ENCODE results near the gene ATP9B.
"Not testable (repeated sequence)": the region's sequence is repeated elsewhere in the genome, so short reads cannot be mapped to it uniquely, and the experiment has no call there.

The ATP9B gene

DNA sequence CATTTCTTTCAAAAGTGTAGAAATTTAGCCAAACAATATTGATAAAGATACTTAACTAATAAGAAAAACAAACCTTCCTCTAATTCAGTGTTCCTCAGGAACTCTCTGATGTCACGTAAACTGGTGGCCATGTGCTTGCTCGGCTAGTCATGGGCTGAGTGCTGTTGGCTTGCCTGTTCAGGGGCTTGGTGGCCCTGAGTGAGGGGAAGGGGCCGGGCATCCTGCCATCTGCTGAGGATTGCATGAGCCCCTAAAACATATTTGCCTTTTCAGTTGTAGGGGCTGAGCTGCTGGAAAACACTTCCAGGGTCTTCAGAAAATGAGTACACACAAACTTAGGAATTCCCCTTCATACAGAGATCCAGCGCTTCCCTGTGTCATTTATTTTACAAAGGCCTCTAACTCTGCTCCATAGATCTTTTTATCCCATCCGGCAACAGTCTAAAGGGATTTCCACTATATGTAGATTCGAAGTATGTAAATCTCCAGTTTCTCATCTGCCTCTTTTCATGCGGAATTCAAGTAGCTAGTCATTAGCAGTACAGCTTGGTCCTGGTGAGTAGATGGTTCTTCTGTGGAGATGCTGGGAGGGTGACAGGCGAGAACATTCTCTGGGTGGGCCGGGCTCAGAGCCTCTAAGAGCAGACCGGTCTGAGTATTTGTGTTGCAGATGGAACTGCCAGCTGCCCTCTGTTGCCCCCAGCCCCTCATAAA, 306.4 kb downstream of the ATP9B start:
- TF ChIP-seq, protein P1, sequence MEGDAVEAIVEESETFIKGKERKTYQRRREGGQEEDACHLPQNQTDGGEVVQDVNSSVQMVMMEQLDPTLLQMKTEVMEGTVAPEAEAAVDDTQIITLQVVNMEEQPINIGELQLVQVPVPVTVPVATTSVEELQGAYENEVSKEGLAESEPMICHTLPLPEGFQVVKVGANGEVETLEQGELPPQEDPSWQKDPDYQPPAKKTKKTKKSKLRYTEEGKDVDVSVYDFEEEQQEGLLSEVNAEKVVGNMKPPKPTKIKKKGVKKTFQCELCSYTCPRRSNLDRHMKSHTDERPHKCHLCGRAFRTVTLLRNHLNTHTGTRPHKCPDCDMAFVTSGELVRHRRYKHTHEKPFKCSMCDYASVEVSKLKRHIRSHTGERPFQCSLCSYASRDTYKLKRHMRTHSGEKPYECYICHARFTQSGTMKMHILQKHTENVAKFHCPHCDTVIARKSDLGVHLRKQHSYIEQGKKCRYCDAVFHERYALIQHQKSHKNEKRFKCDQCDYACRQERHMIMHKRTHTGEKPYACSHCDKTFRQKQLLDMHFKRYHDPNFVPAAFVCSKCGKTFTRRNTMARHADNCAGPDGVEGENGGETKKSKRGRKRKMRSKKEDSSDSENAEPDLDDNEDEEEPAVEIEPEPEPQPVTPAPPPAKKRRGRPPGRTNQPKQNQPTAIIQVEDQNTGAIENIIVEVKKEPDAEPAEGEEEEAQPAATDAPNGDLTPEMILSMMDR (IDR thresholded peaks at IDR 0.05; ENCODE audit: control insufficient read depth, extremely low read depth, insufficient read depth): no peak
- H3K4me3 ChIP-seq (ENCODE audit: low read depth, low read length): no peak overlapping the region
- no peak for DNase-seq (ENCODE audit: low read depth)

DNA sequence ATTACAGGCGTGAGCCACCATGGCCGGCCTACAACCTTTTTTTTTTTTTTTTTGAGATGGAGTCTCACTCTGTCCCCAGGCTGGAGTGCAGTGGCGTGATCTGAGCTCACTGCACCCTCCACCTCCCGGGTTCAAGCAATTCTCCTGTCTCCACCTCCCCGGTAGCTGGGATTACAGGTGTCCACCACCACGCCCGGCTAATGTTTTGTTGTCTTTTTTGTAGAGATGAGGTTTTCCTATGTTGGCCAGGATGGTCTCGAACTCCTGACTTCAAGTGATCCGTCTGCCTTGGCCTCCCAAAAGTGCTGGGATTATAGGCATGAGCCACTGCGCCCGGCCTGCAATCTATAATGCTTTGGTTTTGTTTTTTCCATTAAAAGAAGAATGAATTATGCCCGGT, 307.5 kb downstream of the ATP9B start:
- DNase-seq (ENCODE audit: low read depth); H3K4me3 ChIP-seq (ENCODE audit: low read depth, low read length): not testable (repeated sequence)

DNA sequence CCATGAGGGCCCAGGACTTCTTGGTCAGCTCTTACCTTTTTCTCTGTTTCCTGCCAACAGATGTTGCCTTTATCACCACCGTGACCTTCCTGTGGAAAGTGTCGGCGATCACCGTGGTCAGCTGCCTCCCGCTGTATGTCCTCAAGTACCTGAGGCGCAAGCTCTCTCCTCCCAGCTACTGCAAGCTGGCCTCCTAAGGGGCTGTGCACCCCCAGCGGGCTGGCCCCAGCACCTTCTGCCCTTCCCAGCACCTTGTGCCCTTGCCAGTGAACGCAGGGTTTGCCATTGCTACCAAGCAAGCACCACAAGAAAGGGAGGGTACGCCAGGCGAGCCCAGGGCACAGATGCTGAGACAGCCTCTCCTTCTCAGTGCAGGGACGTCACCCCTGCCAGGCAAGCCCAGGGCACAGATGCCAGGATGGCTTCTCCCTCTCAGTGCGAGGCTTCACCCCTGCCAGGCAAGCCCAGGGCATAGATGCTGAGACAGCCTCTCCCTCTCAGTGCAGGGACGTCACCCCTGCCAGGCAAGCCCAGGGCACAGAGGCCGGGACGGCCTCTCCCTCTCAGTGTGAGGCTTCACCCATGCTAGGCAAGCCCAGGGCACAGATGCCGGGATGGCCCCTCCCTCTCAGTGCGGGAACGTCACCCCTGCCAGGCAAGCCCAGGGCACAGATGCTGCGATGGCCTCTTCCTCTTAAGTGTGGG, 308.1 kb downstream of the ATP9B start:
- no peak for DNase-seq (ENCODE audit: low read depth)
- TF ChIP-seq, protein P1 (IDR thresholded peaks at IDR 0.05; ENCODE audit: control insufficient read depth, extremely low read depth, insufficient read depth): no peak

DNA sequence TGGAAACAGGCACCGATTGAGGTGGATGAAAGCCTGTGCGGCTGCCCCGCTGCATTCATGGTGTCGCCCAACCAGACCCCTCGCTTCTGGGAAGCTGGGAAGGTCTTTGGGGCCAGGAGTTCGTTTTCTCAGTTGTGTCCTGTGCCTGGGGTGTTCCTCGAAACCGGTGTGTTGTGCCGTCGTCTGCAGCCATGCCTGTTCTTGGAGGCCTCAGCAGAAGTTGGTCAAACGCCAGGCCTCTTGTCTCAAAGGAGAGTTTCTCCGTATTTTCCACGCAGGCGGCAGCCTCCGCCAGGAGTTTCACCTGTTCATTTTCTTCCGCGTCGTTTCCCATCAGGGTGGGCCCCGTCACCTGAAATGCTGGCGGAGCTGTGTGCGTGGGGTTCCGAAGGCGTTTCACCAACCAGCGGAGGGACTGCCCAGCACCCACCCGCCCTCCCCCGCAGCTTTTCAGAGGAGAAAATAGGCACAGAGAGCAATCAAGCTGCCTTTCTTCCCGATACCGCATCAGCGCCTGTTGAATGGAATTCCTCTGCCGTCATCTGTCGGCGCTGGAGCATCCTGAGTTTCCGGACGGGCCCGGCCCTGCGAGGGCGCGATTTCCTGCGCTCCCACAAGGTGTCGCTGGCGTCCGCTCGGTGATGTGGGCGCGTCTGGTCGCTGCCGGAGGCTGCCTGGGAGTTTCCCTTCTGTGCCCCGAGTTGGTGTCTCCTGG, 309.5 kb downstream of the ATP9B start:
- TF ChIP-seq, protein P1 (IDR thresholded peaks at IDR 0.05; ENCODE audit: control insufficient read depth, extremely low read depth, insufficient read depth): peak; percentile 98
- no peak for DNase-seq (ENCODE audit: low read depth)
- no peak overlapping the region for H3K4me3 ChIP-seq (ENCODE audit: low read depth, low read length)

More for the DNA sequence above, 308.1 kb downstream of the ATP9B start:
- no peak overlapping the region for H3K4me3 ChIP-seq (ENCODE audit: low read depth, low read length)

DNA sequence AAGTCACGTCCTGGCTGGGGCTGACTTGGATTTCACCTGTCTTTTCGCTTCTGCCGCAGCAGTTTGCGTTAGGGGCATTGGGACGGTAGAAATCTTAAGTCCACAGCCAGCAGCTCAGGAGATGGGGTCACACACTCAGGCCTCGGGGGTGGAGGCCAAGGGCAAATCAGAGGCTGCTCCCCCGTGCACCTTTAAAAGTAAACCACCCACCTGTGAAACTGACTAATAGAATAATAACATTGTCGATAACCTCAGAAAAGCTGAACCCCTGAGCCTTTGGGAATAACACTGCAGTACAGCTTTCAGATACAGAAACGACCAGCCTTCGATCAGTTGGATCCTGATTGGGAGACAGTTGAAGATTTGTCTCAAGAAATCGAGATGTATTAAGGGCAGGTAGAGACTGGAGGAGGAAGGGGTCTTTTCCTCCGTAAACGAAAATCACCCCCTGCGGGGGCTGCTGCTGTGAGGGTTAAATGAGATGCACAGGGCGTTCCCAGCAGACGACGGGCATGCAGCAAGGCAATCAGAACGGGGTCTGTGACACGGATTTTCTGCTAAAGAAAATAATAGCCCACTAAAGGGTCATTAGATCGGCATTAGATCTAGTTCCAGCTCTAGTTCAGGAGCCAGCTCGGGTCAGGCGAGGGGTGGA, 310.2 kb downstream of the ATP9B start:
- H3K4me3 ChIP-seq (ENCODE audit: low read depth, low read length): no peak overlapping the region
- TF ChIP-seq, protein P1 (IDR thresholded peaks at IDR 0.05; ENCODE audit: control insufficient read depth, extremely low read depth, insufficient read depth): no peak
- DNase-seq (ENCODE audit: low read depth): no peak

DNA sequence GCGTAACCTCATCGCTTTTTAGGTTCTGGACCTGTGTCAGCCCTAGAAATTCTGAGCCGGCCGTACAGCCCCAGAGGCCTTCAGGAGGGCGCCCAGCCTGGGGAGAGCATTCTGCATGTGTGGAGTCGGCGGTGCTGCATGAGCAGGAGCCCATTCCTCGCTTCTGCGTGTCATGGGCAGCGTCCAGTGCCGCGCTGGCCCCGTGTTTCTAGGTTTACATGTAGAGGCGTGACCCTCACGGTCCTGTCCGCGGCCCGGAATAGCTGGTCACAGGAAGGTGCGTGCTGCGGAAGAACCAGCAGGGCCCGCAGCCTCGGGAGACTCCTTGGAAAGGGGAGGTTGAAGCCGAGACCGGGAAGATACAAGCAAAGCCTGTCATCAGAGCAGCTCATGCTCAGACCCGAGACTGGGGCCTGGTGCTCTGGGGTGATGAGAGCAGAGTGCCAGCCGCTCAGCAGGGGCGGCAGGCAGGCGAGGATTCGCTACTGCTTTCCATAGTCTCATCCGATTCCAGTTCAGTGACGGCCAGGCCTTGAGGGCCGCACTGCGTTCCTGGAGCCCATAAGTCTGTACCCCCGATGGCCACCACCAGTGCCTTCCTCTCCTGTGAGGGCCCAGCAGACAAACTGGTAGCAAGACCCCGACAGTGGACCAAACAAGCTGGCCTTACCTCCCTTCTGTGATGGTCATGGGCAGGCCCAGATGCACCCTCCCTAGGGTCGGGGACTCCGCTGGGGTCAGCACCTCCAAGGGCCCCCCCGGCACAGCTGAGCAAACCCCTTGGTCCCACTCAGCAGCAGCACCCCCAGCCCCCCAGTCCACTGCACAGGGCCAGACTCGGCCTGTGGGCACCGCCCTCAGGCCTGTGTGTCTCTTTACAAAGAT, 311.0 kb downstream of the ATP9B start:
- no peak for DNase-seq (ENCODE audit: low read depth)
- TF ChIP-seq, protein P1 (IDR thresholded peaks at IDR 0.05; ENCODE audit: control insufficient read depth, extremely low read depth, insufficient read depth): no peak
- no peak overlapping the region for H3K4me3 ChIP-seq (ENCODE audit: low read depth, low read length)

All from LNCaP clone FGC (cell line).